Endometrial microvascular endothelial cells (primary cell): ENCODE results near the gene STOM. TPM values are rescaled to one million over a fixed set of nuclear protein-coding genes. Genes with fewer than 3 reads are reported as not detected.

Experiments
- in situ Hi-C: cut with HindIII; loops from 2 replicates; pipeline ENCODE4 v1.10.0; 2017; ENCODE audit warnings: low sequenced_read_pairs, low pct_unique_long_range_greater_than_20kb; ENCODE audit errors: inconsistent ontology term
- total RNA-seq: library from RNA; depleted of rRNA; stranded (reverse); fragments of >200 nt; gene quantifications from one replicate; pipeline ENCODE4 v1.2.3, GENCODE V29; 2015; ENCODE audit errors: inconsistent ontology term

STOM gene
- total RNA-seq, 1 donor from 2014 or later = 203 TPM

GRCh38 chr9:121354762-121355161 is 15.3 kb downstream of the STOM start:
- in situ Hi-C loops = loop anchor here (10.0 kb wide), 1 partner anchor 70 kb away; no protein-coding TSS in a partner anchor

GRCh38 chr9:121354141-121354540 is 15.9 kb downstream of the STOM start:
- in situ Hi-C loops = loop anchor here (10.0 kb wide), 1 partner anchor 69 kb away; no protein-coding TSS in a partner anchor

GRCh38 chr9:121353241-121354061 is 16.6 kb downstream of the STOM start:
- in situ Hi-C loops = loop anchor here (10.0 kb wide), 1 partner anchor 69 kb away; no protein-coding TSS in a partner anchor

- in situ Hi-C loops = loop anchor here (10.0 kb wide), 1 partner anchor 66 kb away; no protein-coding TSS in a partner anchor
Observed at GRCh38 chr9:121350993-121351561, 19.0 kb downstream of the STOM start.

- in situ Hi-C loops = loop anchor here (10.0 kb wide), 1 partner anchor 65 kb away; no protein-coding TSS in a partner anchor
Observed at GRCh38 chr9:121350036-121350435, 20.0 kb downstream of the STOM start.

- in situ Hi-C loops = no loop called here
Observed at GRCh38 chr9:121349009-121349408, 21.0 kb downstream of the STOM start.

GRCh38 chr9:121348221-121348620 is 21.8 kb downstream of the STOM start:
- in situ Hi-C loops = no loop called here

GRCh38 chr9:121345070-121345469 is 25.0 kb downstream of the STOM start:
- in situ Hi-C loops = no loop called here

GRCh38 chr9:121344184-121344583 is 25.9 kb downstream of the STOM start:
- in situ Hi-C loops = no loop called here

GRCh38 chr9:121340676-121341392 is 29.2 kb downstream of the STOM start:
- in situ Hi-C loops = no loop called here

- in situ Hi-C loops = loop anchor here (10.0 kb wide), 1 partner anchor 65 kb away; no protein-coding TSS in a partner anchor
Observed at GRCh38 chr9:121339437-121339836, 30.6 kb downstream of the STOM start.

- in situ Hi-C loops = loop anchor here (10.0 kb wide), 1 partner anchor 68 kb away; no protein-coding TSS in a partner anchor
Observed at GRCh38 chr9:121336665-121337064, 33.4 kb downstream of the STOM start.

GRCh38 chr9:121333950-121334773 is 35.9 kb downstream of the STOM start:
- in situ Hi-C loops = loop anchor here (10.0 kb wide), 1 partner anchor 71 kb away; no protein-coding TSS in a partner anchor

- in situ Hi-C loops = loop anchor here (10.0 kb wide), 1 partner anchor 73 kb away; no protein-coding TSS in a partner anchor
Observed at GRCh38 chr9:121331992-121332685, 37.9 kb downstream of the STOM start.

- in situ Hi-C loops = loop anchor here (10.0 kb wide), 1 partner anchor 73 kb away; no protein-coding TSS in a partner anchor
Observed at GRCh38 chr9:121331549-121331948, 38.5 kb downstream of the STOM start.

GRCh38 chr9:121328876-121329681 is 41.0 kb downstream of the STOM start:
- in situ Hi-C loops = no loop called here

GRCh38 chr9:121328476-121328875 is 41.6 kb downstream of the STOM start:
- in situ Hi-C loops = no loop called here
